Ovary (tissue), 9 donors: ENCODE measurements around the gene P2RX1. TPM values are rescaled to one million over a fixed set of nuclear protein-coding genes. Genes with fewer than 3 reads are reported as not detected.

Source experiments
- DNase-seq, 5 donors: peaks; one replicate each; pipeline ENCODE4 v3.0.0-alpha.2; 2019 to 2020
- H3K27ac ChIP-seq, 2 donors: fragments of 200-600 bp; one replicate each; pipeline versions ENCODE4 v1.5.1 to v1.8.0; 2019 to 2022
- H3K27me3 ChIP-seq: fragments of 200-600 bp; one replicate; pipeline ENCODE4 v1.8.0; 2022
- H3K36me3 ChIP-seq: fragments of 200-600 bp; sonication (generic); one replicate; pipeline ENCODE4 v1.5.1; 2019
- H3K4me1 ChIP-seq: one replicate; pipeline ENCODE4 v1.8.1; 2013; ENCODE audit warnings: mild to moderate bottlenecking, moderate library complexity; ENCODE audit not compliant: insufficient read depth
- H3K4me3 ChIP-seq: fragments of 200-600 bp; sonication (generic); one replicate; pipeline ENCODE4 v1.5.1; 2017
- H3K9me3 ChIP-seq, 2 donors: fragments of 200-600 bp in 1 of 2; sonication (generic) in 1 of 2; one replicate each; pipeline versions ENCODE4 v1.5.1 to v1.8.1; 2013 to 2019; ENCODE audit warnings: mild to moderate bottlenecking in 1 of 2, moderate library complexity in 1 of 2
- EP300 ChIP-seq: sonication (generic); formaldehyde crosslinking; IDR thresholded peaks from one replicate; pipeline ENCODE4 v1.6.1; 2017; ENCODE audit warnings: antibody characterized with exemption
- POLR2A ChIP-seq: fragments of 450-650 bp; IDR thresholded peaks from one replicate; pipeline ENCODE4 v1.6.1; 2017; ENCODE audit warnings: antibody characterized with exemption, mild to moderate bottlenecking, moderate library complexity
- WGBS, 3 donors: extraction: QIAGEN DNeasy Blood & Tissue Kit in 1 of 3; methylation state at CpG; one replicate each; pipeline versions ENCODE4 v1.1.5 to v1.1.7; 2013 to 2017; 5-methylcytosine and 5-hydroxymethylcytosine counted together
- intact Hi-C, 4 donors: fragments of 100-400 bp; cut with DNase I; formaldehyde crosslinking; loops; one replicate each; pipeline versions ENCODE4 v1.11.0 to v1.15.1; 2022 to 2023
- polyA plus RNA-seq, 2 donors: library from polyadenylated mRNA; stranded (reverse); fragments of 200-250 nt in 1 of 2; fragments of 350-450 nt in 1 of 2; fragmentation: Illumina TruSeq in 1 of 2; extraction: RNeasy Lipid Tissue Mini Kit (QIAGEN cat#74804) in 1 of 2; gene quantifications; one replicate each; pipeline ENCODE4 v1.2.3, GENCODE V29; 2013 to 2014
- total RNA-seq, 7 donors: library from RNA; depleted of rRNA in 2 of 7; stranded (reverse); fragments of >200 nt in 2 of 7; fragmentation: NEBNext Ultra II Directional in 3 of 7; extraction: Animal tissue kit (Norgen Biotek cat#: 25700) in 3 of 7; gene quantifications; one replicate each; pipeline versions ENCODE4 v1.1.0 to v1.2.4, GENCODE V29; 2016 to 2023
- TF ChIP-seq, protein P1 (sequence below), 3 donors: fragments of 450-650 bp in 2 of 3; fragments of 200-600 bp in 1 of 3; IDR thresholded peaks; one replicate each; pipeline versions ENCODE4 v1.5.1 to v1.8.0; 2016 to 2022; ENCODE audit warnings: antibody characterized with exemption in 3 of 3, mild to moderate bottlenecking in 1 of 3
- donor health status: DM: no; HTN: no; CAD: no; lungs with moderate emphysema.
- donor health status: DM: no; HTN: no; CAD: no.
- donor health status: Bipolar disorder and iron deficiency.
- donor health status: DM: yes; HTN: yes; CAD: no.
- donor health status: DM: no; HTN: no; CAD: no.
- donor health status: DM: yes; HTN: yes; CAD: no.

Gene P2RX1
- total and polyA plus RNA-seq, 9 donors, result 0.24 to 4.6 (median 0.99) TPM

DNA sequence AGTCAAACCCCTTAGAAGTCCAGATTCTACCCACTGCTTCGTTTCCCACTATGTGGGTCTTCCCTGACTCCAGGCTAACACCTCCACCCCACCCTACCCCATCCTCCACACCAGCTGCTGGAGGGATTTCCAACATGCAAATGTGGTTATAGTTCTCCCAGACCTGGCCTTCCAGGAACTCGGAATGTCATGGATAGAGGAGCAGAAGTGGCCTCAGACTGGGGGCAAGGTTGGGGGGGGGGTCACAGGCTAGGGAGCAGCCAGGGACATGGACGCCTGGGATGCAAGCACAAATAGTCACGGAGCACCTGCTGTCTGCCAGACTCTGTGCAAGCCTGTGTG lies 25.4 kb downstream of the P2RX1 start:
- 62 to 84% (median 79%) methylated on average over 4 of the region's 4 CpGs for WGBS, 3 donors
- no peak for DNase-seq
- no peak overlapping the region for H3K4me3 ChIP-seq
- peaks cover 24% of the 10 kb centered on the region for H3K4me1 ChIP-seq
- no peak for TF ChIP-seq EP300
- TF ChIP-seq, protein P1, sequence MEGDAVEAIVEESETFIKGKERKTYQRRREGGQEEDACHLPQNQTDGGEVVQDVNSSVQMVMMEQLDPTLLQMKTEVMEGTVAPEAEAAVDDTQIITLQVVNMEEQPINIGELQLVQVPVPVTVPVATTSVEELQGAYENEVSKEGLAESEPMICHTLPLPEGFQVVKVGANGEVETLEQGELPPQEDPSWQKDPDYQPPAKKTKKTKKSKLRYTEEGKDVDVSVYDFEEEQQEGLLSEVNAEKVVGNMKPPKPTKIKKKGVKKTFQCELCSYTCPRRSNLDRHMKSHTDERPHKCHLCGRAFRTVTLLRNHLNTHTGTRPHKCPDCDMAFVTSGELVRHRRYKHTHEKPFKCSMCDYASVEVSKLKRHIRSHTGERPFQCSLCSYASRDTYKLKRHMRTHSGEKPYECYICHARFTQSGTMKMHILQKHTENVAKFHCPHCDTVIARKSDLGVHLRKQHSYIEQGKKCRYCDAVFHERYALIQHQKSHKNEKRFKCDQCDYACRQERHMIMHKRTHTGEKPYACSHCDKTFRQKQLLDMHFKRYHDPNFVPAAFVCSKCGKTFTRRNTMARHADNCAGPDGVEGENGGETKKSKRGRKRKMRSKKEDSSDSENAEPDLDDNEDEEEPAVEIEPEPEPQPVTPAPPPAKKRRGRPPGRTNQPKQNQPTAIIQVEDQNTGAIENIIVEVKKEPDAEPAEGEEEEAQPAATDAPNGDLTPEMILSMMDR (IDR thresholded peaks at IDR 0.05), result no peak
- no peak for TF ChIP-seq POLR2A
- H3K36me3 ChIP-seq, result no peaks in the 10 kb centered on the region
- H3K27ac ChIP-seq, result peak overlapping the region in 1 of 2 donors; percentile 31
- no peaks in the 10 kb centered on the region for H3K9me3 ChIP-seq
- H3K27me3 ChIP-seq, result no peaks in the 10 kb centered on the region
- intact Hi-C loops, result no loop called here

GRCh38 chr17:3890082-3890877 lies 26.0 kb downstream of the P2RX1 start:
- H3K4me3 ChIP-seq, result no peak overlapping the region
- H3K36me3 ChIP-seq, result no peaks in the 10 kb centered on the region
- 58 to 68% (median 64%) methylated on average over 20 to 22 of the region's 22 CpGs for WGBS, 3 donors
- TF ChIP-seq, protein P1 (IDR thresholded peaks at IDR 0.05), result no peak
- TF ChIP-seq EP300 (no peak), POLR2A (no peak)
- H3K27ac ChIP-seq, result peak overlapping the region; percentile 87 to 95
- intact Hi-C loops, result no loop called here
- DNase-seq, result peak; percentile 65 to 79 (median 78)
- H3K9me3 ChIP-seq, result no peaks in the 10 kb centered on the region
- peaks cover 24% of the 10 kb centered on the region for H3K4me1 ChIP-seq
- H3K27me3 ChIP-seq, result no peaks in the 10 kb centered on the region

DNA sequence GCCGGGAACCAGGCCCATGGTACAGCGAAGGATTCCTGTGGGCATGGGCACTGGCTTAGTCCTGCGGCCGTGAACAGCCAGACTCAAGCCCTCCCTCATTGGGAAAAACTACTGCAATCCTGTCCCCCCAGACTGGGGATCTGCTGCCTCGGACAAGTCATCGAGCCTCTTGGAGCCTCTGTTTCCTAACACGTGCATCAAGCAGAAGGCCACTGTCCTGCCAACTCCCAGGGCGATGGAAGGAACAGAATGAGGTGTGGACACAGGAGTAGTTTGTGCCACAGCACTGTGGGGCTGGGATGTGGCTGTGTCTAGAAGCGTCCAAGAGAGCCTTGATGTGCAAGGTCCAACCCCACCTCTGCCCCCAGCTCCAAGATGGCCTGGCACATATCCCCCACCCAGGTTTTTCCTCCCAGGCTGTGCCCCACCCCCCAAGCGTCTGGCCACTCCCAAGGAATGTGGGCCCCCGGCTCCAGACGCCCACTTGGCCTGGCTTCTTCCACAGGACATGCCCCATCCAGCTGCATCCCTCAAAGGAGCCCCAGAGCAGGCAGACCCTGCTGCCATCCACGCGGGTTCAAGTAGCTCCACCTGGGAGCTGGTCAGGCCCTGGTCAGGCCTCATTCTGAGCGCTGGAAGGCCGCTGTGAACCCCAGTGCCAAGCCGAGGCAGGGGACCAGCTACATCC lies 26.8 kb downstream of the P2RX1 start:
- no peaks in the 10 kb centered on the region for H3K36me3 ChIP-seq
- WGBS, 3 donors, result 86 to 89% (median 88%) methylated on average over 17 of the region's 17 CpGs
- peak in 4 of 5 donors; percentile 30 to 58 (median 50) for DNase-seq
- TF ChIP-seq POLR2A (no peak), EP300 (no peak)
- TF ChIP-seq, protein P1 (IDR thresholded peaks at IDR 0.05), result no peak
- H3K4me3 ChIP-seq, result no peak overlapping the region
- no peaks in the 10 kb centered on the region for H3K9me3 ChIP-seq
- H3K27me3 ChIP-seq, result no peaks in the 10 kb centered on the region
- peaks cover 20% of the 10 kb centered on the region for H3K4me1 ChIP-seq
- intact Hi-C loops, result no loop called here
- H3K27ac ChIP-seq, result peak overlapping the region; percentile 87 to 95

- TF ChIP-seq EP300 (no peak), POLR2A (peak; percentile 61)
- TF ChIP-seq, protein P1 (IDR thresholded peaks at IDR 0.05), result no peak
- Histone ChIP-seq H3K4me1 (peaks cover 12% of the 10 kb centered on the region), H3K9me3 (no peaks in the 10 kb centered on the region), H3K36me3 (no peaks in the 10 kb centered on the region), H3K27me3 (no peaks in the 10 kb centered on the region), H3K27ac (peak overlapping the region; percentile 87 to 95), H3K4me3 (no peak overlapping the region)
- peak; percentile 92 to 95 (median 94) for DNase-seq
- intact Hi-C loops, result no loop called here
- WGBS, 3 donors, result 20 to 35% (median 28%) methylated on average over 49 to 50 of the region's 50 CpGs
These were observed 27.7 kb downstream of the P2RX1 start for GRCh38 chr17:3888343-3889171.
